Measurements from ENCODE around the gene GABARAPL2. TPM values are rescaled to one million over a fixed set of nuclear protein-coding genes. Genes with fewer than 3 reads are reported as not detected.

Gene GABARAPL2
- polyA plus RNA-seq, 1 donor (not counting 4 experiments of a cell fraction or from before 2014, with no cell fraction given), result 95.8 TPM

DNA sequence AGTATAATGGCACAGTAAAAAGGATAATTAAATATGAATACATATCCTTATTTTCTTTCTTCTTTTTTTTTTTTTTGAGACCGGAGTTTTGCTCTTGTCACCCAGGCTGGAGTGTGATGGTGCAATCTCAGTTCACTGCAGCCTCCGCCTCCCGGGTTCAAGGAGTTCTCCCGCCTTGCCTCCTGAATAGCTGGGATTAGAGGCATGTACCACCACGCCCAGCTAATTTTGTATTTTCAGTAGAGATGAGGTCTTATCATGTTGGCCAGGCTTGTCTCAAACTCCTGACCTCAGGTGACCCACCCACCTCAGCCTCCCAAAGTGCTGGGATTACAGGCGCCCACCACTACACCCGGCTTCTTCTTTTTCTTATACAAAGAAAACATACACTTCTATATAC lies 12.0 kb downstream of the GABARAPL2 start:
- Histone ChIP-seq H3K9me3 (ENCODE audit: control insufficient read depth, low read depth, low read length) (no peaks in the 10 kb centered on the region), H3K9ac (ENCODE audit: control insufficient read depth, extremely low read depth, insufficient read depth, low read length) (no peak overlapping the region), H3K4me3 (ENCODE audit: control insufficient read depth in 2 of 3, extremely low read depth in 1 of 3, insufficient read depth in 2 of 3, low read depth in 1 of 3, low read length in 3 of 3) (no peak overlapping the region), H3K4me2 (ENCODE audit: control insufficient read depth, extremely low read depth, insufficient read depth, low read depth, low read length) (no peak overlapping the region), H3K27ac (ENCODE audit: control insufficient read depth, insufficient read depth, low read length) (no peak overlapping the region), H4K20me1 (ENCODE audit: control insufficient read depth, extremely low read depth, insufficient read depth, low read length) (no peaks in the 10 kb centered on the region), H3K4me1 (ENCODE audit: control insufficient read depth, extremely low read depth, insufficient read depth, low read length) (no peaks in the 10 kb centered on the region), H3K27me3 (ENCODE audit: control insufficient read depth, extremely low read depth, insufficient read depth, low read length) (no peaks in the 10 kb centered on the region), H3K36me3 (ENCODE audit: control insufficient read depth in 2 of 2, extremely low read depth in 1 of 2, insufficient read depth in 2 of 2, low read length in 2 of 2) (peaks cover 9 to 16% of the 10 kb centered on the region in 2 experiments), H3K9me1 (ENCODE audit: control insufficient read depth, extremely low read depth, insufficient read depth, low read length) (no peaks in the 10 kb centered on the region), H2AFZ (ENCODE audit: control insufficient read depth, low read length) (no peak overlapping the region), H3K79me2 (ENCODE audit: control insufficient read depth, insufficient read depth, low read length) (no peaks in the 10 kb centered on the region)
- no peak for FAIRE-seq
- no peak for TF ChIP-seq EZH2 (IDR thresholded peaks at IDR 0.05; ENCODE audit: low read length)
- TF ChIP-seq, protein P1, sequence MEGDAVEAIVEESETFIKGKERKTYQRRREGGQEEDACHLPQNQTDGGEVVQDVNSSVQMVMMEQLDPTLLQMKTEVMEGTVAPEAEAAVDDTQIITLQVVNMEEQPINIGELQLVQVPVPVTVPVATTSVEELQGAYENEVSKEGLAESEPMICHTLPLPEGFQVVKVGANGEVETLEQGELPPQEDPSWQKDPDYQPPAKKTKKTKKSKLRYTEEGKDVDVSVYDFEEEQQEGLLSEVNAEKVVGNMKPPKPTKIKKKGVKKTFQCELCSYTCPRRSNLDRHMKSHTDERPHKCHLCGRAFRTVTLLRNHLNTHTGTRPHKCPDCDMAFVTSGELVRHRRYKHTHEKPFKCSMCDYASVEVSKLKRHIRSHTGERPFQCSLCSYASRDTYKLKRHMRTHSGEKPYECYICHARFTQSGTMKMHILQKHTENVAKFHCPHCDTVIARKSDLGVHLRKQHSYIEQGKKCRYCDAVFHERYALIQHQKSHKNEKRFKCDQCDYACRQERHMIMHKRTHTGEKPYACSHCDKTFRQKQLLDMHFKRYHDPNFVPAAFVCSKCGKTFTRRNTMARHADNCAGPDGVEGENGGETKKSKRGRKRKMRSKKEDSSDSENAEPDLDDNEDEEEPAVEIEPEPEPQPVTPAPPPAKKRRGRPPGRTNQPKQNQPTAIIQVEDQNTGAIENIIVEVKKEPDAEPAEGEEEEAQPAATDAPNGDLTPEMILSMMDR (optimal IDR thresholded peaks at IDR 0.05 in 1 of 3, IDR thresholded peaks at IDR 0.05 in 1 of 3, conservative IDR thresholded peaks at IDR 0.05 in 1 of 3; ENCODE audit: extremely low read depth in 1 of 3, insufficient read depth in 2 of 3, low read length in 3 of 3), result no peak
- dilution Hi-C loops (cut with MboI; ENCODE audit: extremely low pct_ligation_motif_present, low sequenced_read_pairs), result no loop called here
- DNase-seq (ENCODE audit: low read depth, low spot score), result no peak

DNA sequence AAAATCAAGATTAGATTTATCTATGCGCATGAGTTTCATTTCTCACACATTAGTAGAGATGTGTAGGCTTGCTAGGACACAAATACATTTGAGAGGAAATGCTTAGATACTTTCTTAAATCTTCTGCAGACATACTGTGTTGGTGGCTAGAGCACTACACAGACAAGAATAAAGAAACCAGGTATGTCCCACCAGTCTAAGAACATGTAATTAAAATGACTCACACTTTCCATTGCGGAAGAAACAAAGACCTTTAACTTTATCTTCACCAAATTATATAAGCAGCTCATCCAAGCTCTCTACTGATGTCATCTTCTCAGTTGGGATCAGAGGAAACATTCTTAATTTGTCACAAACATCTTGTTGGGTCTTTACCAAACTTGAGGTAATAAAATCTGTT lies 12.5 kb downstream of the GABARAPL2 start:
- TF ChIP-seq EZH2 (IDR thresholded peaks at IDR 0.05; ENCODE audit: low read length), result no peak
- TF ChIP-seq, protein P1 (optimal IDR thresholded peaks at IDR 0.05 in 1 of 3, IDR thresholded peaks at IDR 0.05 in 1 of 3, conservative IDR thresholded peaks at IDR 0.05 in 1 of 3; ENCODE audit: extremely low read depth in 1 of 3, insufficient read depth in 2 of 3, low read length in 3 of 3), result no peak
- Histone ChIP-seq H2AFZ (ENCODE audit: control insufficient read depth, low read length) (no peak overlapping the region), H4K20me1 (ENCODE audit: control insufficient read depth, extremely low read depth, insufficient read depth, low read length) (no peaks in the 10 kb centered on the region), H3K9me3 (ENCODE audit: control insufficient read depth, low read depth, low read length) (no peaks in the 10 kb centered on the region), H3K36me3 (ENCODE audit: control insufficient read depth in 2 of 2, extremely low read depth in 1 of 2, insufficient read depth in 2 of 2, low read length in 2 of 2) (peaks cover 9 to 16% of the 10 kb centered on the region in 2 experiments), H3K4me1 (ENCODE audit: control insufficient read depth, extremely low read depth, insufficient read depth, low read length) (no peaks in the 10 kb centered on the region), H3K4me3 (ENCODE audit: control insufficient read depth in 2 of 3, extremely low read depth in 1 of 3, insufficient read depth in 2 of 3, low read depth in 1 of 3, low read length in 3 of 3) (no peak overlapping the region), H3K27me3 (ENCODE audit: control insufficient read depth, extremely low read depth, insufficient read depth, low read length) (no peaks in the 10 kb centered on the region), H3K9me1 (ENCODE audit: control insufficient read depth, extremely low read depth, insufficient read depth, low read length) (no peaks in the 10 kb centered on the region), H3K79me2 (ENCODE audit: control insufficient read depth, insufficient read depth, low read length) (no peaks in the 10 kb centered on the region), H3K27ac (ENCODE audit: control insufficient read depth, insufficient read depth, low read length) (no peak overlapping the region), H3K9ac (ENCODE audit: control insufficient read depth, extremely low read depth, insufficient read depth, low read length) (no peak overlapping the region), H3K4me2 (ENCODE audit: control insufficient read depth, extremely low read depth, insufficient read depth, low read depth, low read length) (no peak overlapping the region)
- FAIRE-seq (no peak), DNase-seq (ENCODE audit: low read depth, low spot score) (no peak)
- dilution Hi-C loops (cut with MboI; ENCODE audit: extremely low pct_ligation_motif_present, low sequenced_read_pairs), result no loop called here

Data from keratinocyte (primary cell).